Keratinocyte (primary cell): Measurements from ENCODE around the gene LDLRAP1. TPM values are rescaled to one million over a fixed set of nuclear protein-coding genes. Genes with fewer than 3 reads are reported as not detected.
"Not testable (repeated sequence)": the region's sequence is repeated elsewhere in the genome, so short reads cannot be mapped to it uniquely, and the experiment has no call there.

Experiments used
- DNase-seq: peaks from one replicate; pipeline ENCODE4 v3.0.0-alpha.2; 2011; ENCODE audit warnings: low read depth, missing footprints, low spot score
- FAIRE-seq: peaks from 2 replicates; lab custom pipeline; 2011; peaks lifted over from hg19 to GRCh38; lab: Jason Lieb, UNC
- H2AFZ ChIP-seq: 2 replicates; pipeline ENCODE4 v1.6.0; 2012; ENCODE audit warnings: low read length, control low read depth, inconsistent platforms; ENCODE audit not compliant: control insufficient read depth
- H3K27ac ChIP-seq: 2 replicates; pipeline ENCODE4 v1.5.1; 2011; ENCODE audit warnings: low read length; ENCODE audit not compliant: control insufficient read depth, insufficient read depth
- H3K27me3 ChIP-seq: 3 replicates; pipeline ENCODE4 v1.6.0; 2011; ENCODE audit warnings: low read length; ENCODE audit not compliant: control insufficient read depth, insufficient read depth; ENCODE audit errors: extremely low read depth
- H3K36me3 ChIP-seq, 2 experiments: 2 replicates in 1 of 2; 3 replicates in 1 of 2; pipeline ENCODE4 v1.5.1; 2011; ENCODE audit warnings: low read length in 2 of 2, mild to moderate bottlenecking in 1 of 2; ENCODE audit not compliant: control insufficient read depth in 2 of 2, insufficient read depth in 2 of 2; ENCODE audit errors: extremely low read depth in 1 of 2
- H3K4me1 ChIP-seq: 3 replicates; pipeline ENCODE4 v1.5.1; 2011; ENCODE audit warnings: low read length; ENCODE audit not compliant: control insufficient read depth, insufficient read depth; ENCODE audit errors: extremely low read depth
- H3K4me2 ChIP-seq: 3 replicates; pipeline ENCODE4 v1.6.0; 2011; ENCODE audit warnings: low read depth, low read length; ENCODE audit not compliant: control insufficient read depth, insufficient read depth; ENCODE audit errors: extremely low read depth
- H3K4me3 ChIP-seq, 3 experiments: fragments of 200-600 bp in 1 of 3; sonication (generic) in 1 of 3; 2 replicates in 2 of 3; 3 replicates in 1 of 3; pipeline ENCODE4 v1.5.1; 2011 to 2016; ENCODE audit warnings: low read length in 3 of 3, mild to moderate bottlenecking in 3 of 3, control low read depth in 2 of 3, inconsistent platforms in 1 of 3, low read depth in 1 of 3, mixed read lengths in 1 of 3, mixed run types in 1 of 3, moderate library complexity in 1 of 3; ENCODE audit not compliant: control insufficient read depth in 2 of 3, insufficient read depth in 2 of 3; ENCODE audit errors: extremely low read depth in 1 of 3
- H3K79me2 ChIP-seq: 2 replicates; pipeline ENCODE4 v1.6.0; 2012; ENCODE audit warnings: low read length; ENCODE audit not compliant: control insufficient read depth, insufficient read depth
- H3K9ac ChIP-seq: 3 replicates; pipeline ENCODE4 v1.6.0; 2011; ENCODE audit warnings: low read length; ENCODE audit not compliant: control insufficient read depth, insufficient read depth; ENCODE audit errors: extremely low read depth
- H3K9me1 ChIP-seq: 3 replicates; pipeline ENCODE4 v1.6.0; 2011; ENCODE audit warnings: low read length; ENCODE audit not compliant: control insufficient read depth, insufficient read depth; ENCODE audit errors: extremely low read depth
- H3K9me3 ChIP-seq: 2 replicates; pipeline ENCODE4 v1.5.1; 2012; ENCODE audit warnings: low read depth, low read length; ENCODE audit not compliant: control insufficient read depth
- H4K20me1 ChIP-seq: 3 replicates; pipeline ENCODE4 v1.6.0; 2011; ENCODE audit warnings: low read length; ENCODE audit not compliant: control insufficient read depth, insufficient read depth; ENCODE audit errors: extremely low read depth
- EZH2 ChIP-seq: IDR thresholded peaks from one replicate; pipeline ENCODE4 v1.6.1; 2012; ENCODE audit warnings: inconsistent platforms, mild to moderate bottlenecking, low read length, moderate library complexity
- dilution Hi-C: fragments of 300-500 bp; cut with MboI; formaldehyde crosslinking; loops from one replicate; pipeline ENCODE4 v1.7.0; 2020; ENCODE audit warnings: low sequenced_read_pairs; ENCODE audit not compliant: extremely low pct_ligation_motif_present
- polyA plus RNA-seq, 5 experiments: library from polyadenylated mRNA; depleted of rRNA in 3 of 5; stranded (reverse) in 3 of 5; stranded (forward) in 1 of 5; unstranded in 1 of 5; fragments of >200 nt; gene quantifications; 1 replicate in 1 of 5; 2 replicates in 3 of 5; 3 replicates in 1 of 5; pipeline versions ENCODE4 v1.2.1 to v1.2.3, GENCODE V29; 2011 to 2012; ENCODE audit warnings: missing spikeins in 2 of 5, low read depth in 1 of 5, low replicate concordance in 1 of 5
- TF ChIP-seq, protein P1 (sequence below), 3 experiments: IDR thresholded peaks in 1 of 3; conservative IDR thresholded peaks in 1 of 3; optimal IDR thresholded peaks in 1 of 3; 2 replicates in 2 of 3; 3 replicates in 1 of 3; pipeline versions ENCODE3 to v1.5.1; 2011; ENCODE audit warnings: low read length in 3 of 3, mild to moderate bottlenecking in 3 of 3, moderate library complexity in 2 of 3, control low read depth in 1 of 3, inconsistent platforms in 1 of 3; ENCODE audit not compliant: insufficient read depth in 2 of 3; ENCODE audit errors: extremely low read depth in 1 of 3

Gene LDLRAP1
- polyA plus RNA-seq, 1 donor (not counting 4 experiments of a cell fraction or from before 2014, with no cell fraction given), result 22.3 TPM

DNA sequence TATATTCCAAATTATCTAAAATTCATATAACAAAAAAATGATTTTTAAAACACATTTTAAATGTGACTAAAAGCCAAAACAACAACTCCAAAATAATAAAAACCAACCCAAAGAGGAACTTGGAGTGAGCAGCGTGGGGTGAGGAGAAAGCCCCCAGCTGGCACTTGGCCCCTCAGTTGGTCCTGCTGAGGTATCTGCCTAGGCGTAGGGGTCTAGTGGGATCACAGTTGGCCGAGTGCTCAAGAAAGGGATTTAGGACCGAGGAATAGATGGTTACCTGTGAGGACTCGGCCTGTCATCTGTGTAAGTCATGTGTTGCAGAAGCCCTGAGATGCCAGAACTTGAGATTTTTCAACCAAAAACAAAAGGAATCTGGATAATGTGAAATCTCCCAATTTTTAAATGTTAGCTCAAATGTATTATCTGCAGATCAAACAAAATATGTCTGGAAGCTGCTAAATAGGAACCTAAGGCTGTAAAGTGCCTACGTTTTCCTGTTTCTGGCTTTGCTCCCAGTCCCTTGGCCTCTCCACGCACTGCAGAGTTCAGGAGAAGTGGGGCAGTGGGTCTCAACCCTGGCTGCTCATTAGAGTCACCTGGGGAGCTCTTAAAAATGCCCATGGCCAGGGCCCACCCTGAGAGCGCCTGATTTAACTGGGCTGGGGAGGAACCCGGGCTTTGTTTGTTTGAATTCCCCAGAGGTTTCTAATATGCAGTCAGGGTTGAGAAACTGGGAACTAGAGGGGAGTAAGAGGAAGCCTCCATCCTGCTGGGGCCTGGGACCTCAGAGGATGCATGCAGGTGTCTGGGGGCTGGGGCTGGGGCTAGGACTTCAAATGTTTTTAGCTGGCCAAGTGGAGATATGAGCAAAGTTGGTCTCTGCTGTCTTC lies 38.5 kb upstream of the LDLRAP1 start:
- no peak overlapping the region for H3K4me3 ChIP-seq
- H4K20me1 ChIP-seq, result no peaks in the 10 kb centered on the region
- no peak overlapping the region for H3K27ac ChIP-seq
- FAIRE-seq (no peak), DNase-seq (no peak)
- H3K36me3 ChIP-seq, result no peaks in the 10 kb centered on the region
- H2AFZ ChIP-seq, result no peak overlapping the region
- no peak overlapping the region for H3K4me2 ChIP-seq
- H3K9me3 ChIP-seq, result no peaks in the 10 kb centered on the region
- dilution Hi-C loops, result no loop called here
- TF ChIP-seq, protein P1, sequence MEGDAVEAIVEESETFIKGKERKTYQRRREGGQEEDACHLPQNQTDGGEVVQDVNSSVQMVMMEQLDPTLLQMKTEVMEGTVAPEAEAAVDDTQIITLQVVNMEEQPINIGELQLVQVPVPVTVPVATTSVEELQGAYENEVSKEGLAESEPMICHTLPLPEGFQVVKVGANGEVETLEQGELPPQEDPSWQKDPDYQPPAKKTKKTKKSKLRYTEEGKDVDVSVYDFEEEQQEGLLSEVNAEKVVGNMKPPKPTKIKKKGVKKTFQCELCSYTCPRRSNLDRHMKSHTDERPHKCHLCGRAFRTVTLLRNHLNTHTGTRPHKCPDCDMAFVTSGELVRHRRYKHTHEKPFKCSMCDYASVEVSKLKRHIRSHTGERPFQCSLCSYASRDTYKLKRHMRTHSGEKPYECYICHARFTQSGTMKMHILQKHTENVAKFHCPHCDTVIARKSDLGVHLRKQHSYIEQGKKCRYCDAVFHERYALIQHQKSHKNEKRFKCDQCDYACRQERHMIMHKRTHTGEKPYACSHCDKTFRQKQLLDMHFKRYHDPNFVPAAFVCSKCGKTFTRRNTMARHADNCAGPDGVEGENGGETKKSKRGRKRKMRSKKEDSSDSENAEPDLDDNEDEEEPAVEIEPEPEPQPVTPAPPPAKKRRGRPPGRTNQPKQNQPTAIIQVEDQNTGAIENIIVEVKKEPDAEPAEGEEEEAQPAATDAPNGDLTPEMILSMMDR (optimal IDR thresholded peaks at IDR 0.05 in 1 of 3, IDR thresholded peaks at IDR 0.05 in 1 of 3, conservative IDR thresholded peaks at IDR 0.05 in 1 of 3; ENCODE audit: extremely low read depth in 1 of 3, insufficient read depth in 2 of 3, low read length in 3 of 3), result no peak
- TF ChIP-seq EZH2, result no peak
- no peaks in the 10 kb centered on the region for H3K79me2 ChIP-seq
- H3K9me1 ChIP-seq, result peaks cover 3% of the 10 kb centered on the region
- no peaks in the 10 kb centered on the region for H3K27me3 ChIP-seq
- H3K9ac ChIP-seq, result no peak overlapping the region
- H3K4me1 ChIP-seq, result peaks cover 3% of the 10 kb centered on the region

DNA sequence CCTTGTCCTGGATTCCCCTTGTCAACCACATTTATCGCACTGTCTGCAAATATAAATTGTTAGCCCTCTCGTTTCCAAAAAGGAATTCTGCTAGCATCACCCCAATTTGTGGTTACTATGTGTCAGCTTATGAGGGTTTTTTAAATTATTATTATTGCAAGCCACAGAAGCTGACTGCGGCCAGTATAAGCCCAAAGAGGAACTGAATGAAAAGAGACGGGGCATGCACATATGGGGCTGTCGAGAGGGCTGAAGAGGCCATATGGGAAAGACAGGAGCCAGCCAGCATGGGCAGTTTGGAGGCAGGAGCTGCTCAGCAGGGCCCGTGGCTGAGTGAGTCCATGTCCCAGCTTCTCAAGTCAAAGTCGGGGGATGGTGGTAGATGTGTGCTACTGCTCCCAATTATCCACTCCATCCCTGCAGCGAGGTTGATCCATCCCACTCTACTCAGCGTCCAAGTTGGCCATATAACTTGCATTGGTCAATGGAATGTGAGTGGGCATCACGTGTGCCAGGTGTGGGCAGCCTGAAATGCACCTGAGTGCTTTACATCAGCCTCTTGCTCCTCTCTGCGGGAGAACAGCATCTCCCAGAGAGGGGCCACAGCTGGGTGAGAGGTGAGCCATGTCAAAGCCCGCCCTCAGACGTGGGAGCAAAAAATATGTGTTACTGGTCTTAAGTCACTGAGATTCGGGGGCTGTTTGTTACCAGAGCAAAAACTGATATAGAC lies 37.6 kb upstream of the LDLRAP1 start:
- H3K27me3 ChIP-seq, result no peaks in the 10 kb centered on the region
- H3K27ac ChIP-seq, result peak overlapping the region; percentile 43
- no peaks in the 10 kb centered on the region for H3K79me2 ChIP-seq
- H3K36me3 ChIP-seq, result no peaks in the 10 kb centered on the region
- H3K4me1 ChIP-seq, result peaks cover 3% of the 10 kb centered on the region
- H3K9me1 ChIP-seq, result peaks cover 3% of the 10 kb centered on the region
- TF ChIP-seq, protein P1 (optimal IDR thresholded peaks at IDR 0.05 in 1 of 3, IDR thresholded peaks at IDR 0.05 in 1 of 3, conservative IDR thresholded peaks at IDR 0.05 in 1 of 3; ENCODE audit: extremely low read depth in 1 of 3, insufficient read depth in 2 of 3, low read length in 3 of 3), result no peak
- TF ChIP-seq EZH2, result no peak
- no peak overlapping the region for H2AFZ ChIP-seq
- no peak for FAIRE-seq
- H3K9ac ChIP-seq, result peak overlapping the region; percentile 33
- no peaks in the 10 kb centered on the region for H4K20me1 ChIP-seq
- peak overlapping the region; percentile 48 for H3K4me2 ChIP-seq
- no peak overlapping the region for H3K4me3 ChIP-seq
- dilution Hi-C loops, result no loop called here
- DNase-seq, result no peak
- no peaks in the 10 kb centered on the region for H3K9me3 ChIP-seq

DNA sequence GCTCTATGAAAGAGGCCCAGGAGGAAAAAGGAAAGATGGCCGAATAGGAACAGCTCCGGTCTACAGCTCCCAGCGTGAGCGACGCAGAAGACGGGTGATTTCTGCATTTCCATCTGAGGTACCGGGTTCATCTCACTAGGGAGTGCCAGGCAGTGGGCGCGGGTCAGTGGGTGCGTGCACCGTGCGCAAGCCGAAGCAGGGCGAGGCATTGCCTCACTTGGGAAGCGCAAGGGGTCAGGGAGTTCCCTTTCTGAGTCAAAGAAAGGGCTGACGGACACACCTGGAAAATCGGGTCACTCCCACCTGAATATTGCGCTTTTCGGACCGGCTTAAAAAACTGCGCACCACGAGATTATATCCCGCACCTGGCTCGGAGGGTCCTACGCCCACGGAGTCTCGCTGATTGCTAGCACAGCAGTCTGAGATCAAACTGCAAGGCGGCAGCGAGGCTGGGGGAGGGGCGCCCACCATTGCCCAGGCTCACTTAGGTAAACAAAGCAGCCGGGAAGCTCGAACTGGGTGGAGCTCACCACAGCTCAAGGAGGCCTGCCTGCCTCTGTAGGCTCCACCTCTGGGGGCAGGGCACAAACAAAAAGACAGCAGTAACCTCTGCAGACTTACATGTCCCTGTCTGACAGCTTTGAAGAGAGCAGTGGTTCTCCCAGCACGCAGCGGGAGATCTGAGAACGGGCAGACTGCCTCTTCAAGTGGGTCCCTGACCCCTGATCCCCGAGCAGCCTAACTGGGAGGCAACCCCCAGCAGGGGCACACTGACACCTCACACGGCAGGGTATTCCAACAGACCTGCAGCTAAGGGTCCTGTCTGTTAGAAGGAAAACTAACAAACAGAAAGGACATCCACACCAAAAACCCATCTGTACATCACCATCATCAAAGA lies 36.6 kb upstream of the LDLRAP1 start:
- H3K9me3 ChIP-seq, H3K79me2 ChIP-seq, dilution Hi-C loops, FAIRE-seq, H3K36me3 ChIP-seq, H3K27me3 ChIP-seq, H4K20me1 ChIP-seq, DNase-seq, H3K9me1 ChIP-seq, H3K4me1 ChIP-seq: not testable (repeated sequence)
- Histone ChIP-seq H3K4me3 (peak overlapping the region in 1 of 3 experiments; percentile 38), H2AFZ (peak overlapping the region; percentile 37), H3K27ac (peak overlapping the region; percentile 43), H3K9ac (peak overlapping the region; percentile 33), H3K4me2 (peak overlapping the region; percentile 48)
